CD4-positive, alpha-beta T cell (primary cell): ENCODE data around the gene TRABD2B. TPM values are rescaled to one million over a fixed set of nuclear protein-coding genes. Genes with fewer than 3 reads are reported as not detected.

ENCODE experiments used
- ATAC-seq: fragments of 200-7000 bp; cut with Tn5 transposase; one replicate; pipeline ENCODE4 v1.10.0; 2022; ENCODE audit warnings: mild to moderate bottlenecking; ENCODE audit not compliant: poor library complexity
- CTCF ChIA-PET: fragments of 350-600 bp; sonication (Branson Sonifier 250); formaldehyde crosslinking; loops from one replicate; lab custom pipeline; 2021; ENCODE audit warnings: antibody characterized with exemption, inconsistent platforms; lab: Charles Lee
- POLR2A ChIA-PET: fragments of 350-600 bp; sonication (Branson Sonifier 250); formaldehyde crosslinking; loops from one replicate; lab custom pipeline; 2021; ENCODE audit warnings: antibody characterized with exemption, inconsistent platforms; lab: Charles Lee
- DNase-seq, 14 experiments: peaks; one replicate each; pipeline ENCODE4 v3.0.0-alpha.2; 2013 to 2020; ENCODE audit warnings: mixed read lengths in 2 of 14
- H3K27ac ChIP-seq, 2 donors: one replicate each; pipeline versions ENCODE4 v1.5.1 to v1.7.0; 2013; ENCODE audit warnings: low read length in 2 of 2, low read depth in 1 of 2, mild to moderate bottlenecking in 1 of 2
- H3K27me3 ChIP-seq, 2 experiments: 1 replicate in 1 of 2; 2 replicates in 1 of 2; pipeline versions ENCODE4 v1.6.1 to v1.7.0; 2013; ENCODE audit warnings: low read length in 2 of 2, control low read depth in 1 of 2, mild to moderate bottlenecking in 1 of 2, moderate library complexity in 1 of 2; ENCODE audit not compliant: insufficient read depth in 2 of 2, control insufficient read depth in 1 of 2
- H3K36me3 ChIP-seq: one replicate; pipeline ENCODE4 v1.6.1; 2013; ENCODE audit warnings: low read length, control low read depth; ENCODE audit not compliant: insufficient read depth
- H3K4me1 ChIP-seq: one replicate; pipeline ENCODE4 v1.6.1; 2013; ENCODE audit warnings: low read length, control low read depth; ENCODE audit not compliant: insufficient read depth
- H3K4me3 ChIP-seq: one replicate; pipeline ENCODE4 v1.5.1; 2013; ENCODE audit warnings: mild to moderate bottlenecking, low read length, moderate library complexity
- H3K9me3 ChIP-seq, 2 experiments: 1 replicate in 1 of 2; 2 replicates in 1 of 2; pipeline versions ENCODE4 v1.6.1 to v1.7.0; 2013; ENCODE audit warnings: low read length in 2 of 2, mild to moderate bottlenecking in 2 of 2, control low read depth in 1 of 2, moderate library complexity in 1 of 2; ENCODE audit not compliant: control insufficient read depth in 1 of 2, insufficient read depth in 1 of 2
- H3K27ac Mint-ChIP-seq: one replicate; pipeline ENCODE4 v1.8.0; 2020; ENCODE audit warnings: mixed read lengths
- H3K27me3 Mint-ChIP-seq: one replicate; pipeline ENCODE4 v1.8.0; 2021; ENCODE audit warnings: mixed read lengths
- H3K36me3 Mint-ChIP-seq: one replicate; pipeline ENCODE4 v1.8.0; 2021; ENCODE audit warnings: low read depth, mixed read lengths
- H3K4me1 Mint-ChIP-seq: one replicate; pipeline ENCODE4 v1.8.0; 2021; ENCODE audit warnings: low read depth, mixed read lengths
- H3K4me3 Mint-ChIP-seq: one replicate; pipeline ENCODE4 v1.8.0; 2020; ENCODE audit warnings: mild to moderate bottlenecking, mixed read lengths
- H3K9me3 Mint-ChIP-seq: one replicate; pipeline ENCODE4 v1.8.0; 2020; ENCODE audit warnings: mixed read lengths
- intact Hi-C, 2 experiments: fragments of 100-400 bp; cut with DNase I in 1 of 2; cut with micrococcal nuclease in 1 of 2; formaldehyde crosslinking; loops; one replicate each; pipeline versions ENCODE4 v1.15.1 to v1.9.0; 2023 to 2025; cut with DNase I, micrococcal nuclease
- total RNA-seq, 174 experiments: library from RNA in 2 of 174; stranded (reverse) in 2 of 174; gene quantifications; one replicate each; pipeline ENCODE4 v1.2.3 and lab custom pipeline; 2021 to 2026
- TF ChIP-seq, protein P1 (sequence below): fragments of 200-600 bp; IDR thresholded peaks from one replicate; pipeline ENCODE4 v1.8.0; 2022; ENCODE audit warnings: antibody characterized with exemption, mild to moderate bottlenecking

The TRABD2B gene
- total RNA-seq, 2 experiments from 2014 or later, result not detected

DNA sequence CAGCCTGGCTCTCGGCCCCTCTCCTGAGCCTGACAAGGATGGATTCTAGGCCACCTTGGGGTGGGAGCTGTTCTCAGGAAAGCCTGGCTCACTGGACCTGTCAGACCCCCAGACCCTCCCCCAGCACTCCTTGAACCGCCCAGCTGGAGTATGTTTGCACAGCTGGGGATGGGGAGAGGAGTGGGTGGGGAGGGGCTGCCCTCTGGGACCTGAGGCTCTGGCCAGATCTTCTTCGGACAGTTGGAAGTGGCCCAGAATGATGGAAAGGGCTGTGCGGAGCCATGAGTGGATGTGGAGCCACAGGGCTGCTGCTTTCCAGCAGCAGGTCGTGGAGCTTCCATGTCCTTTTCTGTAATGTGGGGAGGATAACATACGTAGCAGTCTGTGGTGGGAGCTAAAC, 43.0 kb upstream of the TRABD2B start:
- CTCF ChIA-PET, result interaction anchor here (0.7 kb wide), 1 partner anchor 13 kb away, joined by 3 read pairs; no protein-coding TSS in a partner anchor
- intact Hi-C loops, result no loop called here
- no peak overlapping the region for H3K27ac Mint-ChIP-seq

DNA sequence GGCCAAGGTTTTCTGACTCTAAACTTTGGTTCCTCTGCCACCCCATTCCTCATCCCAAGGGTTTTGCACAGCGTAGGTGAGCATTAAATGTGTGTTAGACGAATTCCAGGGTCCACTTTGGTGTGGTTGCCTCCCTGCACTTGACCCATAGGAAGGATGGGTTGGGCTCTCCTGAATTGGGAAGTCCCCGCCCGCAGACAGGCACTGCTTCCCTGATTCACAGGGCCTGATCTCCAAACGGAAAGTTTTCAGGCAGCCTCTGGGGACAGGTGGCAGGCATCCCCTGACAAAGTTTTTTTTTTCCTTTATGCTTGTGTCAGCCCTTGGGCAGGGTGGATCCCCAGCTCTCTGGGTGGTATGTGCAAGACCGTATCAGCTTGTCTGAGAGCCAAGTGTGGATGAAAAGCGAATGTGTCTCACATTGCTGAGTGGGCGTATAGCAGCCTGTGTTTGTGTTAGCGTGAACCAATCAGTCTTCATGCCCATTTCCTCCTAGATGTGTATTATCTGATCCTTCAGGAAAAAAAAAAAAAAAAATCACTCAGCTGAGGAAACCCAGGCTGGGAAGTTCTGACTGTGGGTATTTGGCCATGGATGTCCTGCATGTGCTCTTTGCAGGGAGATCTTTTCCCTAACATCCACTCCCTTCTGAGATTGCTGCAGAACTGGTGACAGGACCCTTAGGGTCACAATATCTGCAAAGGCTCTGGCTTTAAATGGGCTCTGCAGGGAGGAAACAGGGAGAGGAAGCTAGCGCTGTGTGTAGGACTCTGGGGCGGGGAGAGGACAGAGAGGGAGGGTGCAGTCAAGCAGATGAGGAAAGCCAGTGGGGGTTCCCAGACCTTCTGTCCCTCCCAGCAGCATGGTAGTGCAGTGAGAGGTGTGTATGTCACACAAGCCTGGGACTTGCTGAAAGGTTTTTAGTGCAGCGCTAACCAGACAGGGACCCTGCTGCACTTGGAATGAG, 42.2 kb upstream of the TRABD2B start:
- POLR2A ChIA-PET, result no interaction called here
- Histone ChIP-seq H3K36me3 (no peaks in the 10 kb centered on the region), H3K4me3 (no peak overlapping the region), H3K9me3 (no peaks in the 10 kb centered on the region), H3K4me1 (no peaks in the 10 kb centered on the region), H3K27me3 (no peaks in the 10 kb centered on the region), H3K27ac (no peak overlapping the region)
- Mint-ChIP-seq H3K4me3 (no peak overlapping the region), H3K4me1 (no peaks in the 10 kb centered on the region), H3K27ac (no peak overlapping the region), H3K27me3 (peaks cover 23% of the 10 kb centered on the region), H3K36me3 (no peaks in the 10 kb centered on the region), H3K9me3 (no peaks in the 10 kb centered on the region)
- TF ChIP-seq, protein P1, sequence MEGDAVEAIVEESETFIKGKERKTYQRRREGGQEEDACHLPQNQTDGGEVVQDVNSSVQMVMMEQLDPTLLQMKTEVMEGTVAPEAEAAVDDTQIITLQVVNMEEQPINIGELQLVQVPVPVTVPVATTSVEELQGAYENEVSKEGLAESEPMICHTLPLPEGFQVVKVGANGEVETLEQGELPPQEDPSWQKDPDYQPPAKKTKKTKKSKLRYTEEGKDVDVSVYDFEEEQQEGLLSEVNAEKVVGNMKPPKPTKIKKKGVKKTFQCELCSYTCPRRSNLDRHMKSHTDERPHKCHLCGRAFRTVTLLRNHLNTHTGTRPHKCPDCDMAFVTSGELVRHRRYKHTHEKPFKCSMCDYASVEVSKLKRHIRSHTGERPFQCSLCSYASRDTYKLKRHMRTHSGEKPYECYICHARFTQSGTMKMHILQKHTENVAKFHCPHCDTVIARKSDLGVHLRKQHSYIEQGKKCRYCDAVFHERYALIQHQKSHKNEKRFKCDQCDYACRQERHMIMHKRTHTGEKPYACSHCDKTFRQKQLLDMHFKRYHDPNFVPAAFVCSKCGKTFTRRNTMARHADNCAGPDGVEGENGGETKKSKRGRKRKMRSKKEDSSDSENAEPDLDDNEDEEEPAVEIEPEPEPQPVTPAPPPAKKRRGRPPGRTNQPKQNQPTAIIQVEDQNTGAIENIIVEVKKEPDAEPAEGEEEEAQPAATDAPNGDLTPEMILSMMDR, result no peak
- intact Hi-C loops, result no loop called here
- CTCF ChIA-PET, result interaction anchor here (0.7 kb wide), 1 partner anchor 13 kb away, joined by 3 read pairs; no protein-coding TSS in a partner anchor
- ATAC-seq, result no peak
- no peak for DNase-seq

More for the DNA sequence above, 43.0 kb upstream of the TRABD2B start:
- no peaks in the 10 kb centered on the region for H3K4me1 ChIP-seq
- no peak overlapping the region for H3K27ac ChIP-seq
- H3K36me3 Mint-ChIP-seq, result no peaks in the 10 kb centered on the region
- TF ChIP-seq, protein P1, result no peak
- no peak overlapping the region for H3K4me3 ChIP-seq
- H3K4me3 Mint-ChIP-seq, result no peak overlapping the region
- H3K9me3 ChIP-seq, result no peaks in the 10 kb centered on the region
- ATAC-seq, result no peak
- no peaks in the 10 kb centered on the region for H3K27me3 ChIP-seq
- H3K4me1 Mint-ChIP-seq, result no peaks in the 10 kb centered on the region
- no peaks in the 10 kb centered on the region for H3K9me3 Mint-ChIP-seq
- POLR2A ChIA-PET, result no interaction called here
- no peaks in the 10 kb centered on the region for H3K36me3 ChIP-seq
- H3K27me3 Mint-ChIP-seq, result peaks cover 23% of the 10 kb centered on the region
- no peak for DNase-seq

DNA sequence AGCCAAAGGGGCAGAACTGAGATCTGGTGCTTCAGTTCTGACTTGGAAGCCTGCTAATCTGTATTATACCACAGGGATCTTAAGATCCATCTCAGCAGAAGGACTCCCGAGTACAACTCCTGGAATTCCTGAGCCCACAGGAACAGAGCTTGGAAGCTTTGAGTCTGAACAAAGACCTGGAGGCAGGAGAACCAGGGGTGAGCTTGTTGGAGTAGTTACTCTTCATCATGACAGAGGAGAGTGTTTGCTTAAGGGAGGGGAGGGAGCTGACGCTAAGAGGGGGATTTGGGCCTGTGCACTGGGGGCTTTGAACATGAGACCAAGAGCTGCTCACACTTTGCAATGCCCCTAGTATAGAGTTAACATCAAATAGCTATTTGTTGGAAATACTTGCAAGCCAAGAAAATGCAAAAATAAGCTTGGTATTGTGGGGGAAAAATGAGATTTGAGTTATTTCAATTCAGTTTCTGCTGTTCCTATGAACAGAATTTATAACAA, 41.1 kb upstream of the TRABD2B start:
- ChIA-PET POLR2A (no interaction called here), CTCF (no interaction called here)
- peaks cover 23% of the 10 kb centered on the region for H3K27me3 Mint-ChIP-seq
- no peaks in the 10 kb centered on the region for H3K4me1 ChIP-seq
- TF ChIP-seq, protein P1, result no peak
- no peak overlapping the region for H3K4me3 ChIP-seq
- no peak overlapping the region for H3K4me3 Mint-ChIP-seq
- no peaks in the 10 kb centered on the region for H3K27me3 ChIP-seq
- no peaks in the 10 kb centered on the region for H3K9me3 Mint-ChIP-seq
- no peaks in the 10 kb centered on the region for H3K9me3 ChIP-seq
- no peaks in the 10 kb centered on the region for H3K36me3 ChIP-seq
- DNase-seq, result no peak
- intact Hi-C loops, result no loop called here
- no peak overlapping the region for H3K27ac ChIP-seq
- no peaks in the 10 kb centered on the region for H3K4me1 Mint-ChIP-seq
- H3K36me3 Mint-ChIP-seq, result no peaks in the 10 kb centered on the region
- no peak for ATAC-seq
- H3K27ac Mint-ChIP-seq, result no peak overlapping the region
